CD14-positive monocyte (primary cell): ENCODE results near the gene PCAT7. TPM values are rescaled to one million over a fixed set of nuclear protein-coding genes. Genes with fewer than 3 reads are reported as not detected.

ENCODE experiments used
- DNase-seq, 3 donors: peaks; one replicate each; pipeline ENCODE4 v3.0.0-alpha.2; 2011 to 2022
- H2AFZ ChIP-seq: 2 replicates; pipeline ENCODE4 v1.6.0; 2012; ENCODE audit warnings: mild to moderate bottlenecking, low read depth, low read length, inconsistent platforms; ENCODE audit not compliant: insufficient read depth, poor library complexity, severe bottlenecking
- H3K27ac ChIP-seq, 2 donors: 1 replicate in 1 of 2; 2 replicates in 1 of 2; pipeline ENCODE4 v1.5.1; 2012 to 2013; ENCODE audit warnings: low read length in 2 of 2, control low read depth in 1 of 2, inconsistent platforms in 1 of 2, low read depth in 1 of 2, mild to moderate bottlenecking in 1 of 2
- H3K27me3 ChIP-seq, 2 donors: one replicate each; pipeline versions ENCODE4 v1.6.0 to v1.6.1; 2011 to 2013; ENCODE audit warnings: low read length in 2 of 2; ENCODE audit not compliant: control insufficient read depth in 2 of 2, insufficient read depth in 2 of 2
- H3K36me3 ChIP-seq, 2 donors: replicated peaks in 1 of 2; 1 replicate in 1 of 2; 2 replicates in 1 of 2; pipeline versions ENCODE4 v1.5.1 to v1.6.1; 2012 to 2013; ENCODE audit warnings: low read length in 2 of 2, control low read depth in 1 of 2, inconsistent platforms in 1 of 2, mild to moderate bottlenecking in 1 of 2; ENCODE audit not compliant: insufficient read depth in 2 of 2, control insufficient read depth in 1 of 2
- H3K4me1 ChIP-seq, 2 donors: 1 replicate in 1 of 2; 2 replicates in 1 of 2; pipeline versions ENCODE4 v1.5.1 to v1.6.1; 2012 to 2013; ENCODE audit warnings: low read length in 2 of 2, control low read depth in 1 of 2, inconsistent platforms in 1 of 2, mild to moderate bottlenecking in 1 of 2, moderate library complexity in 1 of 2; ENCODE audit not compliant: insufficient read depth in 2 of 2, control insufficient read depth in 1 of 2
- H3K4me2 ChIP-seq: replicated peaks from 2 replicates; pipeline ENCODE3; 2012; ENCODE audit warnings: low read length, moderate library complexity, mild to moderate bottlenecking; ENCODE audit not compliant: poor library complexity, severe bottlenecking; ENCODE audit errors: extremely low read depth
- H3K4me3 ChIP-seq, 3 experiments: fragments of 200-600 bp in 1 of 3; sonication (generic) in 1 of 3; replicated peaks in 1 of 3; 1 replicate in 2 of 3; 2 replicates in 1 of 3; pipeline ENCODE4 v1.5.1; 2011 to 2013; ENCODE audit warnings: low read length in 3 of 3, mild to moderate bottlenecking in 3 of 3, control low read depth in 2 of 3, low read depth in 2 of 3, inconsistent platforms in 1 of 3, moderate library complexity in 1 of 3
- H3K79me2 ChIP-seq: 2 replicates; pipeline ENCODE4 v1.6.0; 2012; ENCODE audit warnings: mild to moderate bottlenecking, control low read depth, inconsistent platforms, low read length, moderate library complexity; ENCODE audit not compliant: insufficient read depth
- H3K9ac ChIP-seq: 2 replicates; pipeline ENCODE4 v1.6.0; 2017; ENCODE audit warnings: low read length, mild to moderate bottlenecking; ENCODE audit not compliant: insufficient read depth, poor library complexity, severe bottlenecking
- H3K9me3 ChIP-seq, 2 donors: replicated peaks in 1 of 2; 1 replicate in 1 of 2; 2 replicates in 1 of 2; pipeline versions ENCODE4 v1.5.1 to v1.6.1; 2012 to 2013; ENCODE audit warnings: low read length in 2 of 2, control low read depth in 1 of 2; ENCODE audit not compliant: control insufficient read depth in 1 of 2, insufficient read depth in 1 of 2
- H4K20me1 ChIP-seq: 2 replicates; pipeline ENCODE4 v1.6.0; 2012; ENCODE audit warnings: mild to moderate bottlenecking, low read length, control low read depth, moderate library complexity; ENCODE audit not compliant: insufficient read depth
- H3K27ac Mint-ChIP-seq, 7 donors: one replicate each; pipeline ENCODE4 v1.8.0; 2020; ENCODE audit warnings: mild to moderate bottlenecking in 7 of 7, mixed read lengths in 7 of 7, moderate library complexity in 6 of 7, inconsistent platforms in 2 of 7
- H3K27me3 Mint-ChIP-seq, 3 donors: one replicate each; pipeline ENCODE4 v1.8.0; 2021 to 2022; ENCODE audit warnings: low read depth in 3 of 3, mild to moderate bottlenecking in 3 of 3, mixed read lengths in 3 of 3, moderate library complexity in 3 of 3, inconsistent platforms in 1 of 3
- H3K36me3 Mint-ChIP-seq, 2 donors: one replicate each; pipeline ENCODE4 v1.8.0; 2020; ENCODE audit warnings: mixed read lengths in 2 of 2, inconsistent platforms in 1 of 2, mild to moderate bottlenecking in 1 of 2
- H3K4me1 Mint-ChIP-seq: one replicate; pipeline ENCODE4 v1.8.0; 2020; ENCODE audit warnings: mild to moderate bottlenecking, mixed read lengths
- H3K4me3 Mint-ChIP-seq, 2 donors: one replicate each; pipeline ENCODE4 v1.8.0; 2020; ENCODE audit warnings: mild to moderate bottlenecking in 2 of 2, mixed read lengths in 2 of 2, moderate library complexity in 1 of 2
- H3K9me3 Mint-ChIP-seq, 7 donors: one replicate each; pipeline ENCODE4 v1.8.0; 2020 to 2022; ENCODE audit warnings: mixed read lengths in 7 of 7, mild to moderate bottlenecking in 6 of 7, moderate library complexity in 6 of 7, inconsistent platforms in 2 of 7
- WGBS: methylation state at CpG from one replicate; pipeline ENCODE4 v1.1.5; 2013; ENCODE audit warnings: missing lambda C conversion rate; ENCODE audit not compliant: insufficient coverage; 5-methylcytosine and 5-hydroxymethylcytosine counted together
- intact Hi-C, 2 donors: fragments of 100-400 bp; cut with micrococcal nuclease; formaldehyde crosslinking; loops; one replicate each; pipeline versions ENCODE4 v1.15.0 to v1.15.1; 2023
- polyA plus RNA-seq, 3 donors: library from polyadenylated mRNA; depleted of rRNA in 1 of 3; unstranded in 2 of 3; stranded (reverse) in 1 of 3; fragments of 300-500 nt in 2 of 3; fragments of >200 nt in 1 of 3; fragmentation: Illumina TruSeq in 2 of 3; gene quantifications; 1 replicate in 2 of 3; 2 replicates in 1 of 3; pipeline ENCODE4 v1.2.3, GENCODE V29; 2012 to 2021
- TF ChIP-seq, protein P1 (sequence below): fragments of 200-600 bp; IDR thresholded peaks from one replicate; pipeline ENCODE4 v1.8.0; 2022; ENCODE audit warnings: antibody characterized with exemption, mild to moderate bottlenecking

The PCAT7 gene
- polyA plus RNA-seq, 3 donors, result not detected

DNA sequence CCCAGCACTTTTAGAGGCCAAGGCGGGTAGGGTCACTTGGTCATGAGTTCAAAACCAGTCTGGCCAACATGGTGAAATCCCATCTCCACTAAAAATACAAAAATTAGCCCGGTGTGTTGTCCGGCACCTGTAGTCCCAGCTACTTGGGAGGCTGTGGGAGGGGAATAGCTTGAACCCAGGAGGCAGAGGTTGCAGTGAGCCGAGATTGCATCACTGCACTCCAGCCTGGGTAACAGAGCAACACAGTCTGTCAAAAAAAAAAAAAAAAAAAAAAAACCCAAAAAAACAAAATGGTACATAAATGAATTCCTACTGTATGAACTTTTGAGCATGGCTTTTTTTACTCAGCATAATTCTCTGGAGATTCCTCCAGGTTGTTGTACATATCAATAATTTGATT is 37.6 kb upstream of the PCAT7 start:
- H2AFZ ChIP-seq, result no peak overlapping the region
- no peaks in the 10 kb centered on the region for H4K20me1 ChIP-seq
- intact Hi-C loops, result no loop called here
- no peaks in the 10 kb centered on the region for H3K79me2 ChIP-seq
- Mint-ChIP-seq H3K4me1 (no peaks in the 10 kb centered on the region), H3K36me3 (no peaks in the 10 kb centered on the region), H3K27me3 (peaks cover 6 to 8% (median 7%) of the 10 kb centered on the region in 3 donors), H3K27ac (no peak overlapping the region), H3K4me3 (no peak overlapping the region), H3K9me3 (peaks cover 0 to 5% (median 0%) of the 10 kb centered on the region in 7 donors)
- H3K9me3 ChIP-seq, result no peaks in the 10 kb centered on the region
- no peak overlapping the region for H3K4me3 ChIP-seq
- no peak for DNase-seq
- no peaks in the 10 kb centered on the region for H3K27me3 ChIP-seq
- H3K4me2 ChIP-seq, result no peak overlapping the region
- H3K9ac ChIP-seq, result no peak overlapping the region
- TF ChIP-seq, protein P1, sequence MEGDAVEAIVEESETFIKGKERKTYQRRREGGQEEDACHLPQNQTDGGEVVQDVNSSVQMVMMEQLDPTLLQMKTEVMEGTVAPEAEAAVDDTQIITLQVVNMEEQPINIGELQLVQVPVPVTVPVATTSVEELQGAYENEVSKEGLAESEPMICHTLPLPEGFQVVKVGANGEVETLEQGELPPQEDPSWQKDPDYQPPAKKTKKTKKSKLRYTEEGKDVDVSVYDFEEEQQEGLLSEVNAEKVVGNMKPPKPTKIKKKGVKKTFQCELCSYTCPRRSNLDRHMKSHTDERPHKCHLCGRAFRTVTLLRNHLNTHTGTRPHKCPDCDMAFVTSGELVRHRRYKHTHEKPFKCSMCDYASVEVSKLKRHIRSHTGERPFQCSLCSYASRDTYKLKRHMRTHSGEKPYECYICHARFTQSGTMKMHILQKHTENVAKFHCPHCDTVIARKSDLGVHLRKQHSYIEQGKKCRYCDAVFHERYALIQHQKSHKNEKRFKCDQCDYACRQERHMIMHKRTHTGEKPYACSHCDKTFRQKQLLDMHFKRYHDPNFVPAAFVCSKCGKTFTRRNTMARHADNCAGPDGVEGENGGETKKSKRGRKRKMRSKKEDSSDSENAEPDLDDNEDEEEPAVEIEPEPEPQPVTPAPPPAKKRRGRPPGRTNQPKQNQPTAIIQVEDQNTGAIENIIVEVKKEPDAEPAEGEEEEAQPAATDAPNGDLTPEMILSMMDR, result no peak
- no peaks in the 10 kb centered on the region for H3K36me3 ChIP-seq
- H3K4me1 ChIP-seq, result no peaks in the 10 kb centered on the region
- no peak overlapping the region for H3K27ac ChIP-seq
- WGBS, result no CpG with 5 or more reads among the region's 4 CpGs

DNA sequence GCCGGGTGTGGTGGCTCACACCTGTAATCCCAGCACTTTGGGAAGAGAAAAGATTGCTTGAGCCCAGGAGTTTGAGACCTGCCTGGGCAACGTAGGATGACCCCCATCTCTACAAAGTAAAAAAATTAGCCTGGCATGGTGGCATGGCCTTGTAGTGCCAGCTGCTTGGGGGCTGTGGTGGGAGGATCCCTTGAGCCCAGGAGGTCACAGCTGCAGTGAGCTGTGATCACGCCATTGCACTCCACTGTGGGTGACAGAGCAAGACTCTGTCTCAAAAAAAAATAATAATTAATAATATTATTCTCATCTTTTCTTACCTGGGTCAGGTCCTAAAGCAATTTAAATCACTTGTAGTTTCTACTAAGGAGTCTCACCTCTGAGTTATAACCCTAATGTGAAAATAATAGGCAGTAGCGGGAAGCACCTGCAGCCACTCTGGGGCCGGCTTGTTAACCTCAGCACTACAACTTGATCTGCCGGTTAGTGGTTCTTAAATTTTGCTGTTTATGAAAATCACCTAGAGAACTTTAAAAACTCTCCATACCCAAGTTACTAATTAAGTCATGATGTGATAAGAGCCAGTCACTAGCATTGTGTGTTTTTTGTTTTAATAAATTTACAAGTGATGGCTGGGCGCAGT is 29.4 kb upstream of the PCAT7 start:
- H3K4me3 Mint-ChIP-seq, result no peak overlapping the region
- WGBS, result no CpG with 5 or more reads among the region's 7 CpGs

More for the DNA sequence above, 29.4 kb upstream of the PCAT7 start:
- TF ChIP-seq, protein P1, result no peak
- no peak for DNase-seq
- H3K4me1 Mint-ChIP-seq, result no peaks in the 10 kb centered on the region
- H3K27ac Mint-ChIP-seq, result no peak overlapping the region
- H4K20me1 ChIP-seq, result no peaks in the 10 kb centered on the region
- H3K36me3 ChIP-seq, result no peaks in the 10 kb centered on the region
- no peak overlapping the region for H2AFZ ChIP-seq
- intact Hi-C loops, result no loop called here
- no peaks in the 10 kb centered on the region for H3K9me3 ChIP-seq
- H3K9me3 Mint-ChIP-seq, result peaks cover 0 to under 1% (median 0%) of the 10 kb centered on the region in 7 donors
- no peak overlapping the region for H3K4me2 ChIP-seq
- no peaks in the 10 kb centered on the region for H3K36me3 Mint-ChIP-seq
- no peaks in the 10 kb centered on the region for H3K79me2 ChIP-seq
- H3K4me1 ChIP-seq, result no peaks in the 10 kb centered on the region
- H3K27me3 Mint-ChIP-seq, result peaks cover 8 to 15% (median 12%) of the 10 kb centered on the region in 3 donors
- H3K4me3 ChIP-seq, result no peak overlapping the region
- H3K27ac ChIP-seq, result no peak overlapping the region
- H3K9ac ChIP-seq, result no peak overlapping the region
- no peaks in the 10 kb centered on the region for H3K27me3 ChIP-seq
